Measurements from ENCODE around the gene GGTLC3.
"Not testable (repeated sequence)": the region's sequence is repeated elsewhere in the genome, so short reads cannot be mapped to it uniquely, and the experiment has no call there.

Gene GGTLC3

DNA sequence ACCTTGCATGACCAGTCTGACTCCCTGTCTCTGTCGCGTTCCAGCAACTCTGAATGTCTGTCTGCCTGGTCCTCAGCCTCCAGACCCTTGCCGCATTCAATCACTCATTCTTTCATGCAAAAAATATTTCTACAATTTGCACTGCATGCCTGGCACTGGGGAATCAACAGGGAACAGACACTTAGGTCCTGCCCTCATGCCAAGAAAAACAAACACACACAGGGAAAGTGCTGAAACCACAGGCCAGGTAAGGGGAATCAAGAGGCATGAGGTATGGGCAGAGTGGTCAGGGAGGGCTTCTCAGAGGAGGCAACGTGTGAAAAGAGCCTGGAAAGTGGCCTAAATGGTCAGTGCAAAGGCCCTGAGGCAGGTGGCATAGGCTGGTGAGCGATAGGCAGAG lies at the start of gene GGTLC3:
GGTLC3 (minus strand) TSS at position 101 of the 400 bp plus-strand sequence. CDS start 264 bp downstream, outside the sequence.
- not testable (repeated sequence) for DNase-seq (ENCODE audit: low read depth)

DNA sequence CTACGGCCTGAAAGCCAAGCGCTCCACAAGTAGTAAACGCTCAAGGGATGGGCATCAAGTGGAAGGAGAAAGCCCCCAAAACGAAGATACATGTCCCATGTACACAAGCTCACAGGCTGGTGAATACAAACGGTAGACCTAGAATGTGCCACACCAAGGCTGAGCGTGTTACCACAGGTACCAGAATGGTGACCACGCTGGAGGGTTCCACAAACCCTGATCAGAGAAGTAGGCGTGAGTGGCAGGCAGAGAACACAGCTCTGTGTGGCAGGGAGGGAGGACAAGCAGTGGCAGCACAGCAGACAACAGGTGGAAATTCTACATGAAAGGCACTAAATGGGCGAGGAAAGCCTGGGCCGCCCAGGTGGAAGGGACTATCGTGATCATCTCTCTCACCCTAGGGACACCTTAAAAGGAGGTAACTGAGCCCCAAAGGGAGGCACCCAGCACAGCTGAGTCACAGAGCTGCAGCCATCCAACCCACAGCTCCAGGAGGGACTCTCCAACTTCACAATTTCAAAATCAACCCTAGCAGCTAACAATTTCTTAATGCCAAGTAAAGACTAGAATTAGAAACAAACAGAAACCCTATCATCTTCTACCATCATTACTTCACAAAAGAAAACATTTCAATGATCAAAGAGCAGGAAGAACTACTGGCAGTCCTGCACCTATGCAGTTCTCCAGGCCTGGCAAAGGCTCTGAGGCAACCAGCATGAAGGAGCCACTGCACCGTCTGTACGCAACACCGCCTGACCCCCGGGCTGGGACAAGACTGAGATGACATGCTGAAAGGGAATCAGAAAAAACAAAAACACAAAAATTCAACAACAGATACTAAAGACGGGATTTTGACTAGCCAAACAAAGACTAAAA lies 42.4 kb upstream of the GGTLC3 start:
- DNase-seq (ENCODE audit: low read depth): not testable (repeated sequence)

DNA sequence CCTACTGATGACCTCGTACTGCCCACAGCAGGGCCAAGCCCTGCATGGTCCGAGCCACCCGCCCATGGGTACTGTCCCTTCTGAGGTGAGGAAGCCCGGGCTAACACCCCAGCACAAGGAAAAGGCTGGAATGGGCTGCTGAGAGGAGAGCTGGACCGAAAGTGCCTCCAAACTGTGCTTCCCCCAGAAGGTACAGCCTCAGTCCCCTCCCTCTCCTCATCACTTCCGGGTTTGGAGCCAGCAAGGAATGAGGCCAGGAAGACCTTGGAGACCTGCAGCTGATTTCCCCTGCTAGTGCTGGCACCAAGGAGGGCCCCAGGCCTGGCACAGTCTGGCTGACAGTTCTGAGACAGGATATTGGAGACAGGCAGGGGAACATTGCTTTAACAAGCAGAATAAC lies 41.0 kb upstream of the GGTLC3 start:
- not testable (repeated sequence) for DNase-seq (ENCODE audit: low read depth)

DNA sequence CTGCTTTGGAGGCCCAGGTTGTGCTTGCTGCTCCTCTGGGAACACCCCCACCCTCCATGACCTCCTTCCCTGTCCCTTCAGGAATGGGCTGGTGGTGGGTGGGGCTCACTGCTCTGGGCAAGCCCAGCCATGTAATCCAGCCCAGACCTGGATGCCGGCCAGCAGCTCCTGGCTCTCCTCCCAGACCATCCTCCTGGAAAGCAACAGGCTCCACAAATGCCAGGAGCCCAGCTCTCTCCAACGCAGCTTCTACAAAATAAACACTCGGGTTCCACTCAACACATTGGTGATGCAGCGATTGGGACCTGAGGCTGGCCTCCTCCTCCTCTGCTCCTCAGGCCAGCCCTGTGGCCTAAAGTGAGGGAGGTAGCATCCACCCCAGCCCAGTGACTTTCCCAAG lies 40.6 kb upstream of the GGTLC3 start:
- DNase-seq (ENCODE audit: low read depth): not testable (repeated sequence)

DNA sequence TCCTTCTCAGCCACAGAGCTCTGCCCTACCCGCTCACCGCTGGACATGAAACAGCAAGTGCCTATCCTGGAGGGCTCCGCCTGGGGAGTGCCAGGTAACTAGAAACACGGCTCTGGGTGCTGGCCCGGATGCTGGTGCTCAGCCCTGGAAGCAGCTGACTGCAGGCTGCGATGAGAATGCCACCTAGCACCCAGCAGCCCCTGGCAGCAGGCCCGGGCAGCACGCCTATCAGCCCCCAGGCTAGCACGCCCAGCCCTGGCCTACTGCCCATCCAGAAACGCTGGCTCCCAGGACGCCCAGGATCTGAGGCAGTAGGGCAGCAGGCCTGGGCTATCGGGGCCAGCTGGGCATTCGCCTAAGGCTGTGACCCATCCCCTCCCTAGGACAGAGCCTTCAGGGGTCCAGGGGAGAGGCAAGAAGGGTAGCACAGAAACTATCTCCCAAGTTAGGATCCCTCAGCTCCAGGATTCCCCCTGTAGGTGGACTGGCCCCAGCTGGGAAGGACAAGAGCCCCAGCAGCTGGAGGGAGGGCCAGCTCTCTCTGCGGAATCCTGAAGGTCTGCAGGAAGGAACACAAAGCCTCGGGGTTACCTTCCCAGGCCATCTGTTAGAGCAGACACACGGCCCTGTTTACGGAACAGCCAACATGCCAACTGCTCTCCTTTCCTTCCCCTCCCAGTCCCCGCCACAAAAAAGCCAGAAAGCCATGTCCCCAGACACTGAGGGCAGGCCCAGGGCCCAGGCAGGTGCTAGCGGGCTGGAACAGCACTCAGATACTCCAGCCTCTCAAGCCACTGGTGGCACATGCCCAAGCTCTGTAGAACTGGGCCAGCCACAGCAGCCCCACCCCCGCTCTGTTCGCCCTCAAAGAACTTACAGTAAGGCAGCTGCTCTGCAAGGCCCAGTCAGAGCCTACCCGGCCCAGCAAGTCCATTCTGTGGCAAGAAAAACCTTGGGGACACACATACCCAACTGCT lies 36.6 kb upstream of the GGTLC3 start:
- not testable (repeated sequence) for DNase-seq (ENCODE audit: low read depth)

DNA sequence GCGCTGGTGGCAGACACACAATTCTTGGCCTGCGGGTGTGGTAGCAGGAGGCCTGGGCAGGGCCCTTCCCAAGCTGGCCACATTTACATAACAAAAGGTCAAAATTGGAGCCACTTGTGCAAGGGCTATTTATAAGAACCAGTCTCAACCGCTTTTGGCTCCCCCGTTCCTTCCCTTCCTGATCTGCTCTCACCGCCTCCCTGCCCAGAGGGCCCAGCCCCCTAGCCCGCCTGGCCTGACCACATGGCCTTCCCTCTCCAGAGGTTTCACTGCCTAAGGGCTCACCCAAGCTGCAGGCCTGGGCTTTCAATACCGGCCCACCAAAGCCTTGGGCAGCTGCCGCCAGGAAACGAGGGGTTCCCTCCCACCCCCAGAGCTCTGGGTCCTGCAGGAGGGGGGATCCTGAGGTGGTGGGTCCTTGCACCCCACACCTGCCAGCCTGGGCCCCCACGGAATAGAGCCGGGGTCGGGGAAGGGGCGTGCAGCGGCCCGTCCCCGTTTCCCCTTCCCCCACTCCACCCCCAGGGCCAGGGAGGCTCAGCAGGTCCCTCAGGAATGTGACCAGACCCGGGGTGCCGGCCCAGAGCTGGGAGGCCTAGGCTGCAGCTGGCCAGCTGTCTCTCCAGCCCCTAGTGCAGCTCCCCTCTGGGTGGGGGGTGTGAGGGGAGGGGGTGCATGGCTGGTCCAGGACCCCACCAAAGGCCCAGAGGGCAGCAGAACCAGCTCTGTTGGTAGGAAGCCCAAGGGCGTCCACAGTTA lies 35.1 kb upstream of the GGTLC3 start:
- DNase-seq (ENCODE audit: low read depth): not testable (repeated sequence)

DNA sequence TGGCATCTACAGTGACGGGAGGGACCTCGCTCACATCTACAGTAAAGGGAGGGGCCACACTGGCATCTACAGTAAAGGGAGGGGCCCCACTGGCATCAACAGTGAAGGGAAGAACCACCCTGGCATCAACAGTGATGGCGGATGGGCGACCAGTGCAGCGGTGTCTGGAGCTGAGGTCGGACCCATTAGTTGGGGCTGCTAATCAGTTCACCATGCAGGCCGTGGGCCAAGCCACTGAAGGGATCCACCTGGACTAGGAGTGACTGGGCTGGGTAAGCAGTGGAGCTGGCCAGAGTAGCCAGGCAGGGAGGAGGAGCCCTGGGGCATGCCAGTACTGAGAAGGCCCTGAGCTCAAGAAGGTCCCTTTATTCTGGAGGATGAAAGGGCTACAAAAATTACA lies 33.1 kb upstream of the GGTLC3 start:
- not testable (repeated sequence) for DNase-seq (ENCODE audit: low read depth)

DNA sequence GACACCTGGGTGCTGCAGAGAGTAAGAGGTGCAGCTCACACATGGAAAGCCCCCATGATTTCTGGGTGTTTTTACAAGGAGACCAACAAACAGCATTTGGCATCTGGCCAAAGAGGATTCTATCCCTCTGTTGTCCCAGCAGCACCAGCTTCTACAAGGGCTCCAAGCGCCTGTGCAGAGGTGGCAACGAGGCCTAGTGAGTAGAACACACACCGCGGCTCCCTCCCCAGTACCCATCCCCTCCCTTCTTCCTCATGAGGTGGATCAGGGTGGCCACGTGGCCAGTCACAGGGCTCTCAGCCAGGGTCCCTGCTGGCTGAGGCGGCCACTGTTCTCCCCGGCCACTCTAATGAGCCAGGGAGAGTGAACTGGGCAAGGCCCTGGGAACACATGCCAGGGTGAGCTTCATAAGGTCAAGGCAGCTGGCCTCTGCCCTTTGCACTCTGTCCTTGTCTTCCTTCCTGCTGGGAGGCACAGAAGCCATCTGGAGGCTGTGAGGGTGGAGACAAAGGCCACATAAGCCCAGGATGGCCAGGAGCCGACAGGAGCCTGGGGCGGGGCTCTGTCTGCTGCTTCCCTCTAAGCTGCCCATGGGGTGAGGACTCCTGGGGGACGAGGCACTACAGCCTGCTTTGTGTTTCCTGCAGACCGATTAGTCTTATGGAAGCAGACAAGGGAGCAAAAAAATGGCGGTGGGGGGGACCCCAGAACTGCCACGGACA lies 31.7 kb upstream of the GGTLC3 start:
- DNase-seq (ENCODE audit: low read depth): not testable (repeated sequence)

DNA sequence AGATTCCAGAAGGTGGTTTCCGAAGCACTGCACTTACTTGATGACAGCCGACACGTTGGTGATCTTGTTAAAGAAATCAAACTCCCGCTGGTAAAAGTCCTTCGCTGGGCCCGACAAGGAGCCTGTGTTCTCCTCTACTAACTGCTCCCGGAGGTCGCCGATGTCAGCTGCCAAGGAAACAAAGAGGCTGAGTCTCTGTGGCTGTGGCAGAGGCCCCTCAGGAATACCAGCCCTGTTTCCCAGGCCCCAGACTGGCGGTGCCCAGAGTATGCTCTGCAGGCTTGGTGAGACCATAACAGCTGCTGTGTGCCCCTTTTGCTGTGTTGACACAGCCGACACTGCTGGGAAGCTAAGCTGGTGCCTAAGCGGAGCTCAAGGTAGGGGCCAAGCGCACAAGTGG lies 26.7 kb upstream of the GGTLC3 start:
- not testable (repeated sequence) for DNase-seq (ENCODE audit: low read depth)

DNA sequence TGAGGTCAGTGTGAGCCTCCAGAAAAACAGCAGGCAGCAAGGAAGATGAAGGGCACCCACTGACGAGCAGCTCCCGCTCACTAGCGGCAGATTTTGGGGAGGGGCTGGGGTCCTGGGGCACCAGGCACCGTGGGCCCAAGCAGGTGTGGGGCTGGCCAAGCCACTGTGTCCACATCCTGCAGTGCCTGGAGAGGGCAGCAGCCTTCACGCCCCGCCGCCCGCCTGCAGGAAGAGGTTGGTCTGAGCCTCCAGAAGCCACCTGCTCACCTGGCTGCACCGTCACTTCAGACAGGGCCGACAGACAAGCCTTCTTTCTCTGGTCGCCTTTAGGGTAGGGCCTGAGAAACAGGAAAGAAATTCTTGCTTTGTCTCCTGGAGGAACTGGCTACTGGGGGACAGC lies 25.4 kb upstream of the GGTLC3 start:
- not testable (repeated sequence) for DNase-seq (ENCODE audit: low read depth)

DNA sequence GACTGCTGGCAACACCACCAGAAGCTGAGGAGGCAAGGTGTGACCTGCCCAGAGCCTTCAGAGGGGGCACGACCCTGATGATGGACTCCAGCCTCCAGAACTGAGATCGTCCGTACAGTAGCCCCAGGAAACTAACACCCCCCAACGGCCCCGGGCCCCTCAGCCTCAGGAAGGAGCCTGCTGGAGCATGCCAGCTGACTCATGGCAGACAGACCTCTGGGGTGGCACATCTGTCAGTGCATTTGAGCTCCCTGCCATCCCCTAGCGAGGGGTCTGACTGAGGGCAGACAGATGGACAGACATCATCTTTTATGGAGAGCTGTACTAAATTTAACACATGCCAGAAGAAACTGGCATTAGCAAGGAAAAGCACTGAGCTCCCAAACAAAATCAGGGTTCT lies 22.0 kb upstream of the GGTLC3 start:
- not testable (repeated sequence) for DNase-seq (ENCODE audit: low read depth)

DNA sequence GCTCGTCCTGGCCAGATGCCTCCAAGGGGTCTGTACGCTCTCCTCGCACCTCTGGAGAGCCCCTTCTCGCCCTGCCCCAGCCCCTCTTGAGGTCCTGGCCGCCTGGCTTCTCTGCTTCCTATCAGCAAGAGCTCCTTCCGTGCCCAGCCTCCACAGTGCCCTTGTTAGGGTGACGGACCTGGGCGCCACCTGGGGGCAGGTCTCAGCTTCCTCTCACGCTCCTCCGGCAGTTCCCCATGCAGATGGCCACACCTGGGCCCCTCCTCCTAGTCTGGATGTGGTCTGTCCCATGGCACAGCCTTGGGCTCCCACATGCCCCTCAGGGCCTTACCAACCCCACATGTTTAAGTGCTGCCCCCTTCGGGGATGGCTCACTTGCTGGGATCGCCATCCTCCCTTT lies 16.4 kb upstream of the GGTLC3 start:
- not testable (repeated sequence) for DNase-seq (ENCODE audit: low read depth)

DNA sequence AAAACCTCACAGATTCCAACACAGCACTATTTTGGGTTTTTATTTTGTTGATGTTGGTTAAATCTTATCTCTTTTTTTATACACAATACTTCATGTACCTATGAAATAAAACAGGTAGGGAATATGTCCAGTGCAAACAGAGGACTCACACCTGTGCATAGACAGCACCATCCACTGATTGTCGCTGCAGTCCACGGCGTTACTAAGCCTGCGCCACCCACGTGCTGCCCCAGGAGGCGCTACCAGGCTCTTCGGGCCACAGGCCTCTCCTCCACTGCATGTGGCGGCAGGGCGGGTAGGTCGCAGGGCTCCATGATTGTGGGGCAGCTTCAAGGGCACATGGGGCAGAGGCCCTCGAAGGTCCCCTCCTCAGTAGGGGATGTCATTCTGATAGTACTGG lies 15.7 kb upstream of the GGTLC3 start:
- DNase-seq (ENCODE audit: low read depth): not testable (repeated sequence)

DNA sequence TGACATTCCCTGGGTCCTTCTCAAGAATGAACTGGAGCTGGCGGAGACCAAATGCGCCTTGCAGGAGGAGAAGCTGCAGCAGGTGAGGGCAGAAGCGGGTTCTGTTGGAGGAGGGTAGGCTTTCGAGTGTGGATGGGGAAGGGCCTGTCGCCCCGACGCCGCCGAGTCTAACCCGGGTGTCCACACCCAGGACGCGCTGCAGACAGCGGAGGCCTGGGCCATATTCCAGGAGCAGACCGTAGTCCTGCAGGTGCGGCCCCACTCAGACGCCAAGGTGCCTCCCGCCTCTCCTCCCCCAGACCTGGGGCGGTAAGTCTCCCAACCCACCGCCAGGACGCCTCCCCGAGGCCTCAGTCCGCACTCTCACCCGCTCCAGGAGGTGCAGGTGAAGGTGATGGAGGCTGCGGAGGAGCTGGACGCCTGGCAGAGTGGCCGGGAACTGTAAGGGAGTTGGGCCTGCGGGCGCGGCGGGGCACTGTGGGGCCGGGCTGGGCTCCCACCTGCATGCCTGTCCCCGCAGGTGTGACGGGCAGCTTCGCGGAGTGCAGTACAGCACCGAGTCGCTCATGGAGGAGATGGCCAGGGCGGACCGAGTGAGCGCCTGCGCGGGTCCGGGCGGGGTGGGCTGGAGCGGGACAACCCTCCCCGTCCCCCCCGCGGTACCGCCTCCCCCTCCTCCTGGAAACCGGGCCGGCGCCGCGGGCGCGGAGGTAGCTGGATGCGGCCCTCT lies 11.6 kb upstream of the GGTLC3 start:
- not testable (repeated sequence) for DNase-seq (ENCODE audit: low read depth)

DNA sequence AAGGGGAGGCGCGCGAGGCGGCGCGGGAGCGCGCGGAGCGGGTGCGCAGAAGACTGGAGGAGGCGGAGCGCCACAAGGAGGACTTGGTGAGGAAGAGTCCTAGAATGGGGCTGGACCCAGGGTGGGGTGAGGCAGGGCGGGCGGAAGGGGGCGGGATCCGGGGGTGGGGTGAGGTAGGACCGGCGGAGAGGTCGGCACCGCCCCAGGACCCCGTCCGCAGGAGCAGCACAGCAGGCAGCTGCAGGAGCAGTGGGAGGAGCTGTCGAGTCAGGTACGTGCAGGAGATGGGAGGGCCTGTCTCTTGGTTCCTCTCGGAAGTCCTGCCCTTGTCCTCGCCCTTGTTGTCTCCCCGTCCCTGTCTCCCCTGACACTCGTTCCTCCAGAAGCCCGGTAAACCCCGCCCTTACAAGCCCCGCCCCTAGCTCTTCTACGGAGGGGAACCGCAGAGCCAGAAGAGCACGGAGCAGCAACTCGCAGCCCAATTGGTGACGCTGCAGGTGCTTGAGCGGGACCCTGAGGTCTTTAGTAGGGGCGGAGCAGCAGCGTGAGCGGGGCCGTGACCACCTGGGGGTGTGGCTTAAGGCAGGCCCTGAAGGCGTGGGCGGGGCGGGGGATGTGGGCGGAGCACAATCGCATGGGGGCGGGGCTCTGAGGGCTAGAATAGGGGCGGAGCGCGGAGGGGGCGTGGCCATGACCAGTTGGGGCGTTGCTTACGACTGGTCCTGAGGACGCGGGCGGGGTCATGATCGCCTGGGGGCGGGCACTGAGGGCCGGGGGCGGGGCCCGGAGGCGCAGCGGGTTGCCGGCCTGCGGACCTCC lies 10.8 kb upstream of the GGTLC3 start:
- peak; percentile 74 for DNase-seq (ENCODE audit: low read depth)

DNA sequence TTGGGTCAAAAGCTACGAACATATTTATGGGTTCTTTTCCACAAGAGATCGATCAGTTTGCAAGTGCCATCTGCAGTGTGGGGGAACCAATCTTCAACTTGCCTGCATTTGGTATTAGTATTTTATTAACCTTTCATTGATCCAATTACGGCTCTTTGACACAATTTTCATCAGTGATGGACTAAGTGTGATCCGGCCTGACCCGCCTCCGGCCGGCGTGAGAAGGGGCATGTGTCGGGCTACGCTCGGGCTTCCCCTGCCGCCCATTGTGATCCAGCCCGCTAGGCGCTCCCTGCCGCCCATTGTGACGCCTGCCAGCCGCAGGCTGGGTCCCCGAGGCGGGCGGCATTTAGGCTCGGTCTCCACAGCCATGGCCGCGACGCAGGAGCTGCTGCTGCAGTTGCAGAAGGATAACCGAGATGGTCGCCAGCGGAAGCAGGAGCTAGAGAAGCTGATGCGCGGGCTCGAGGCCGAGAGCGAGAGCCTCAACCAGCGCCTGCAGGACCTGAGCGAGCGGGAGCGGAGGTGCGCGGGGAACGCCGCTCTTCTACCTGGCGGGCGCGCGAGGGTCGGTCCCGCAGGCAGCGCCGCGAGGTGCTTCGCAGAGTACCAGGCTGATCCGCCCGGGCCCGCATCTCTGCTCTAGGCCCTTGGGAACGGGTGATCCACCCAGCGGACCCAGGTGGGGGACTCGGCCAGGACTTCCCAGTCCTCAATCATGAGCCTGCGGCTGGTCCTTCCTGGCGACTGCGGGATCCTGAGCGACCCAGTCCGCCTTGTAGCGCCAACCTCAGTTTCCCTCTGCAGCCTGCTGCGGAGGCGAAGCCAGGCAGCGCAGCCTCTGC lies 10.0 kb upstream of the GGTLC3 start, which contains the start of gene TMEM191B:
TMEM191B (plus strand) TSS at position 51 of the 845 bp plus-strand sequence; CDS start at position 230, 179 bp downstream.
- not testable (repeated sequence) for DNase-seq (ENCODE audit: low read depth)

DNA sequence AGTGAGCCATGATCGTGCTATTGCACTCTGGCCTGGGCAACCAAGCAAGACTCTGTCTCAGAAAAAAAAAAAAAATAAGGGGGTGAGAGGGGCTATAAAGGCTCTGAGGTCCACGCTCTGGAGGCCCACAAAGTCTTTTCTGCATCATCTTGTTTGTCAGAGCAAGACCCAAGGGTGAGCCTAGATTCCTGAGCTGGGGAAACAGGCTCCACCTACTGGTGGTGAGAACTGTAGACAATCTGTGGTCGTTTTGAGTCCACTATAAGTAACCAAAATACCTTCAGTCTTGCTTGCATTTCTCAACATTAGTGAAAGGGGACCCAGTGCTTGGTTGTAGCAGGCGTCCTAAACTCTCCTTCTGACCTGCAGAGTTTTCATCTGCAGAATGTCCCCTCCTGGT lies 5.4 kb upstream of the GGTLC3 start:
- DNase-seq (ENCODE audit: low read depth): not testable (repeated sequence)

DNA sequence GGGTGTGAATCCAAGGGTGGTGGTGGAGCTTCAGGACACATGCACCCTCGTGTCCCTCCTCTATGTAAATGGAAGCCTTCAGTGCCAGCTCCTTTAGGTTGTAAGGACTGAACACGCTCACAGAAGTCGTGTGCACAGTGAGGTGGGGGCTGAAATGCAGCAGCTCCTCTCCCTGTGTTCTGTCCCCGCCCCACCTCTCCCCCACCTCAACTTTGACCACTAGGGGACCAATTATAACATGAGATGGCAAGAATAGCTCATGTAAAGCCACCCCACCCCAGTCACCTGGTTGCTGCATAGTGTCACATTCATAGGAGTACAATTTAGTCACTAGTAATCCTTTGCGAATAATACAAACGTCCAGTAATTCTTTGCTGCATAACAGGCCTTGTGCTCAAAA lies 4.8 kb upstream of the GGTLC3 start:
- DNase-seq (ENCODE audit: low read depth): not testable (repeated sequence)
